Measurements from ENCODE around the gene LGALS3BP. TPM values are rescaled to one million over a fixed set of nuclear protein-coding genes. Genes with fewer than 3 reads are reported as not detected.

The LGALS3BP gene
- total and polyA plus RNA-seq, 2 of the 13 experiments (the other 11 are each of a cell fraction or from before 2014, with no cell fraction given) = 137 to 332 TPM

GRCh38 chr17:78979780-78980623 is at the start of gene LGALS3BP (continued):
- TF ChIP-seq, protein P1, sequence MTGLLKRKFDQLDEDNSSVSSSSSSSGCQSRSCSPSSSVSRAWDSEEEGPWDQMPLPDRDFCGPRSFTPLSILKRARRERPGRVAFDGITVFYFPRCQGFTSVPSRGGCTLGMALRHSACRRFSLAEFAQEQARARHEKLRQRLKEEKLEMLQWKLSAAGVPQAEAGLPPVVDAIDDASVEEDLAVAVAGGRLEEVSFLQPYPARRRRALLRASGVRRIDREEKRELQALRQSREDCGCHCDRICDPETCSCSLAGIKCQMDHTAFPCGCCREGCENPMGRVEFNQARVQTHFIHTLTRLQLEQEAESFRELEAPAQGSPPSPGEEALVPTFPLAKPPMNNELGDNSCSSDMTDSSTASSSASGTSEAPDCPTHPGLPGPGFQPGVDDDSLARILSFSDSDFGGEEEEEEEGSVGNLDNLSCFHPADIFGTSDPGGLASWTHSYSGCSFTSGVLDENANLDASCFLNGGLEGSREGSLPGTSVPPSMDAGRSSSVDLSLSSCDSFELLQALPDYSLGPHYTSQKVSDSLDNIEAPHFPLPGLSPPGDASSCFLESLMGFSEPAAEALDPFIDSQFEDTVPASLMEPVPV (CRISPR knock-in tag; IDR thresholded peaks at IDR 0.05) = 0 out of 2 replicates have a peak, but pooled peaks have one; percentile 19
- peak; percentile 51; the same call in 1 of the 2 replicates for TF ChIP-seq ETV5 (CRISPR knock-in tag; IDR thresholded peaks at IDR 0.05; ENCODE audit: borderline replicate concordance)
- TF ChIP-seq ZNF430 (CRISPR knock-in tag; IDR thresholded peaks at IDR 0.05) = peak; percentile 89
- TF ChIP-seq, protein P2, sequence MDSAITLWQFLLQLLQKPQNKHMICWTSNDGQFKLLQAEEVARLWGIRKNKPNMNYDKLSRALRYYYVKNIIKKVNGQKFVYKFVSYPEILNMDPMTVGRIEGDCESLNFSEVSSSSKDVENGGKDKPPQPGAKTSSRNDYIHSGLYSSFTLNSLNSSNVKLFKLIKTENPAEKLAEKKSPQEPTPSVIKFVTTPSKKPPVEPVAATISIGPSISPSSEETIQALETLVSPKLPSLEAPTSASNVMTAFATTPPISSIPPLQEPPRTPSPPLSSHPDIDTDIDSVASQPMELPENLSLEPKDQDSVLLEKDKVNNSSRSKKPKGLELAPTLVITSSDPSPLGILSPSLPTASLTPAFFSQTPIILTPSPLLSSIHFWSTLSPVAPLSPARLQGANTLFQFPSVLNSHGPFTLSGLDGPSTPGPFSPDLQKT (CRISPR knock-in tag; IDR thresholded peaks at IDR 0.05; ENCODE audit: borderline replicate concordance) = no peak
- TF ChIP-seq ZNF547 (CRISPR knock-in tag; IDR thresholded peaks at IDR 0.05) = peak; percentile 71
- no peak; the same call in 1 of the 2 replicates for TF ChIP-seq NFKBIZ (CRISPR knock-in tag; IDR thresholded peaks at IDR 0.05)
- TF ChIP-seq CBX1 (IDR thresholded peaks at IDR 0.05; ENCODE audit: low read depth) = peak; percentile 33
- no peak for TF ChIP-seq SIX1 (CRISPR knock-in tag; IDR thresholded peaks at IDR 0.05; ENCODE audit: borderline replicate concordance)
- TF ChIP-seq GTF2F1 (IDR thresholded peaks at IDR 0.05; ENCODE audit: low read length) = no peak
- TF ChIP-seq SIN3B (IDR thresholded peaks at IDR 0.05; ENCODE audit: low read length) = no peak; the same call in 1 of the 2 replicates
- TF ChIP-seq HMG20B (CRISPR knock-in tag; conservative IDR thresholded peaks at IDR 0.05) = 0 out of 2 replicates have a peak, but pooled peaks have one; percentile 36
- TF ChIP-seq TFE3 (CRISPR knock-in tag; IDR thresholded peaks at IDR 0.05) = peak; percentile 44; the same call in 1 of the 2 replicates
- no peak for TF ChIP-seq IKZF1 (IDR thresholded peaks at IDR 0.05)
- no peak; the same call in 1 of the 2 replicates for TF ChIP-seq ZNF333 (CRISPR knock-in tag; IDR thresholded peaks at IDR 0.05; ENCODE audit: borderline replicate concordance)

Data from HepG2 (cell line).